Measurements from ENCODE around the gene DHPS. TPM values are rescaled to one million over a fixed set of nuclear protein-coding genes. Genes with fewer than 3 reads are reported as not detected.

Gene DHPS
- total RNA-seq, 1 donor, result 52.5 TPM

- no peak overlapping the region for H2AFZ ChIP-seq (ENCODE audit: low read length)
- H3K79me2 ChIP-seq (ENCODE audit: insufficient read depth, low read length), result no peaks in the 10 kb centered on the region
- H3K9me3 ChIP-seq (ENCODE audit: low read depth, low read length), result peaks cover 39% of the 10 kb centered on the region
- no peak overlapping the region for H3K27ac ChIP-seq (ENCODE audit: low read depth, low read length)
- peaks cover 64% of the 10 kb centered on the region for H3K36me3 ChIP-seq (ENCODE audit: insufficient read depth, low read length)
- H3K4me3 ChIP-seq (ENCODE audit: insufficient read depth, low read length), result no peak overlapping the region
- no peak overlapping the region for H3K4me2 ChIP-seq (ENCODE audit: insufficient read depth, low read length)
- DNase-seq (ENCODE audit: insufficient read length, low spot score, missing footprints), result no peak
- H3K4me1 ChIP-seq (ENCODE audit: insufficient read depth, low read length), result no peaks in the 10 kb centered on the region
- no peaks in the 10 kb centered on the region for H3K27me3 ChIP-seq (ENCODE audit: insufficient read depth, low read length)
- TF ChIP-seq CTCF (IDR thresholded peaks at IDR 0.05; ENCODE audit: extremely low read depth, low read depth, low read length), result no peak
- H4K20me1 ChIP-seq (ENCODE audit: insufficient read depth, low read length), result no peaks in the 10 kb centered on the region
These were observed 52.5 kb downstream of the DHPS start for GRCh38 chr19:12629215-12629614.

GRCh38 chr19:12628040-12629022 lies 53.3 kb downstream of the DHPS start:
- no peak overlapping the region for H3K27ac ChIP-seq (ENCODE audit: low read depth, low read length)
- no peak for TF ChIP-seq CTCF (IDR thresholded peaks at IDR 0.05; ENCODE audit: extremely low read depth, low read depth, low read length)
- no peaks in the 10 kb centered on the region for H3K27me3 ChIP-seq (ENCODE audit: insufficient read depth, low read length)
- no peak overlapping the region for H3K4me2 ChIP-seq (ENCODE audit: insufficient read depth, low read length)
- H3K79me2 ChIP-seq (ENCODE audit: insufficient read depth, low read length), result peaks cover 3% of the 10 kb centered on the region
- no peak overlapping the region for H2AFZ ChIP-seq (ENCODE audit: low read length)
- H4K20me1 ChIP-seq (ENCODE audit: insufficient read depth, low read length), result no peaks in the 10 kb centered on the region
- DNase-seq (ENCODE audit: insufficient read length, low spot score, missing footprints), result peak; percentile 14
- no peaks in the 10 kb centered on the region for H3K4me1 ChIP-seq (ENCODE audit: insufficient read depth, low read length)
- peaks cover 72% of the 10 kb centered on the region for H3K36me3 ChIP-seq (ENCODE audit: insufficient read depth, low read length)
- H3K9me3 ChIP-seq (ENCODE audit: low read depth, low read length), result peaks cover 38% of the 10 kb centered on the region
- peak overlapping the region; percentile 1 for H3K4me3 ChIP-seq (ENCODE audit: insufficient read depth, low read length)

GRCh38 chr19:12626958-12627357 lies 54.7 kb downstream of the DHPS start:
- Histone ChIP-seq H3K27ac (ENCODE audit: low read depth, low read length) (no peak overlapping the region), H3K4me1 (ENCODE audit: insufficient read depth, low read length) (no peaks in the 10 kb centered on the region), H2AFZ (ENCODE audit: low read length) (no peak overlapping the region), H3K9me3 (ENCODE audit: low read depth, low read length) (peaks cover 36% of the 10 kb centered on the region), H3K36me3 (ENCODE audit: insufficient read depth, low read length) (peaks cover 74% of the 10 kb centered on the region), H3K27me3 (ENCODE audit: insufficient read depth, low read length) (no peaks in the 10 kb centered on the region), H3K79me2 (ENCODE audit: insufficient read depth, low read length) (peaks cover 14% of the 10 kb centered on the region), H3K4me3 (ENCODE audit: insufficient read depth, low read length) (no peak overlapping the region), H4K20me1 (ENCODE audit: insufficient read depth, low read length) (no peaks in the 10 kb centered on the region), H3K4me2 (ENCODE audit: insufficient read depth, low read length) (no peak overlapping the region)
- DNase-seq (ENCODE audit: insufficient read length, low spot score, missing footprints), result peak; percentile 36
- no peak for TF ChIP-seq CTCF (IDR thresholded peaks at IDR 0.05; ENCODE audit: extremely low read depth, low read depth, low read length)

Small RNA genes lying within 50 kb of the gene (small RNA-seq; reads per million reads assigned to genes)
- 6.0 reads per million, percentile 88 among the genes with 10 or more reads in this experiment for gene SNORD41

Other genes starting within 250 kb of the DHPS start
- gene ZNF443, start 240.9 kb downstream of the DHPS start, total RNA-seq, result 2.5 and 2.7 TPM in 2 replicates
- 5.0 and 5.1 TPM in 2 replicates for gene ZNF709, start 197.1 kb downstream of the DHPS start, total RNA-seq
- gene ZNF564, start 130.4 kb downstream of the DHPS start, total RNA-seq, result 7.4 and 9.0 TPM in 2 replicates
- gene ZNF490, start 71.1 kb downstream of the DHPS start, total RNA-seq, result 8.7 and 10.6 TPM in 2 replicates
- gene ZNF791, start 71.0 kb downstream of the DHPS start, total RNA-seq, result 16.5 and 16.6 TPM in 2 replicates
- 35.8 and 43.0 TPM in 2 replicates for gene MAN2B1, start 15.1 kb downstream of the DHPS start, total RNA-seq
- 5.0 and 8.0 TPM in 2 replicates for gene WDR83, start 15.1 kb downstream of the DHPS start, total RNA-seq
- gene GNG14, start 6.1 kb upstream of the DHPS start, total RNA-seq, result not detected in 2 replicates
- 17.1 and 18.5 TPM in 2 replicates for gene FBXW9, start 14.8 kb upstream of the DHPS start, total RNA-seq
- 36.6 and 39.8 TPM in 2 replicates for gene TNPO2, start 42.1 kb upstream of the DHPS start, total RNA-seq
- gene TRIR, start 52.8 kb upstream of the DHPS start, total RNA-seq, result 123 and 136 TPM in 2 replicates
- gene GET3, start 55.6 kb upstream of the DHPS start, total RNA-seq, result 99.5 and 104 TPM in 2 replicates
- gene BEST2, start 69.9 kb upstream of the DHPS start, total RNA-seq, result not detected in 2 replicates
- gene HOOK2, start 93.7 kb upstream of the DHPS start, total RNA-seq, result 16.8 and 21.7 TPM in 2 replicates
- gene JUNB, start 109.6 kb upstream of the DHPS start, total RNA-seq, result 85.5 and 93.0 TPM in 2 replicates
- gene PRDX2, start 119.9 kb upstream of the DHPS start, total RNA-seq, result 155 and 156 TPM in 2 replicates
- gene THSD8, start 120.2 kb upstream of the DHPS start, total RNA-seq, result 0.29 TPM in 1 of 2 replicates, not detected in the other
- 7.6 and 8.3 TPM in 2 replicates for gene RNASEH2A, start 124.7 kb upstream of the DHPS start, total RNA-seq
- gene RTBDN, start 152.7 kb upstream of the DHPS start, total RNA-seq, result not detected in 2 replicates
- 0.29 and 0.72 TPM in 2 replicates for gene MAST1, start 156.6 kb upstream of the DHPS start, total RNA-seq
- gene DNASE2, start 199.6 kb upstream of the DHPS start, total RNA-seq, result 48.1 and 61.0 TPM in 2 replicates
- gene KLF1, start 205.3 kb upstream of the DHPS start, total RNA-seq, result not detected in 2 replicates
- 23.0 and 31.1 TPM in 2 replicates for gene GCDH, start 209.3 kb upstream of the DHPS start, total RNA-seq
- gene SYCE2, start 237.4 kb upstream of the DHPS start, total RNA-seq, result 0.29 TPM in 1 of 2 replicates, not detected in the other